Retinal pigment epithelial cell (primary cell): ENCODE measurements around the gene BCKDK.
A peak's percentile ranks its signal among the peaks of the same experiment; 100 is the strongest.
"Not testable (repeated sequence)": the region's sequence is repeated elsewhere in the genome, so short reads cannot be mapped to it uniquely, and the experiment has no call there.

Experiments used
- DNase-seq: peaks from one replicate; pipeline ENCODE4 v3.0.0-alpha.2; 2010; ENCODE audit warnings: low read depth
- H3K4me3 ChIP-seq: 2 replicates; pipeline ENCODE4 v1.5.1; 2011; ENCODE audit warnings: mild to moderate bottlenecking, low read length, control low read depth, moderate library complexity
- CTCF ChIP-seq: conservative IDR thresholded peaks from 2 replicates; pipeline ENCODE4 v1.5.1; 2011; ENCODE audit warnings: low read depth, low read length, control low read depth, inconsistent platforms

BCKDK gene

GRCh38 chr16:31138621-31139578 lies 30.7 kb downstream of the BCKDK start:
- no peak for TF ChIP-seq CTCF
- no peak overlapping the region for H3K4me3 ChIP-seq
- peak; percentile 74 for DNase-seq

GRCh38 chr16:31141071-31141469 lies 32.9 kb downstream of the BCKDK start:
- not testable (repeated sequence) for H3K4me3 ChIP-seq, DNase-seq

- peak overlapping the region; percentile 38 for H3K4me3 ChIP-seq
- DNase-seq, result peak; percentile 18
- no peak for TF ChIP-seq CTCF
Observed at GRCh38 chr16:31141489-31142108, 33.4 kb downstream of the BCKDK start.

GRCh38 chr16:31142109-31143010 lies 34.2 kb downstream of the BCKDK start:
- DNase-seq, result peak; percentile 92
- peak overlapping the region; percentile 38 for H3K4me3 ChIP-seq
- peak; percentile 92 for TF ChIP-seq CTCF

- TF ChIP-seq CTCF, result no peak
- DNase-seq, result no peak
- no peak overlapping the region for H3K4me3 ChIP-seq
Observed at GRCh38 chr16:31143011-31143693, 35.0 kb downstream of the BCKDK start.

- no peak overlapping the region for H3K4me3 ChIP-seq
- no peak for TF ChIP-seq CTCF
- DNase-seq, result no peak
Observed at GRCh38 chr16:31143694-31144148, 35.5 kb downstream of the BCKDK start.

- H3K4me3 ChIP-seq, DNase-seq: not testable (repeated sequence)
Observed at GRCh38 chr16:31144418-31144817, 36.2 kb downstream of the BCKDK start.
